GM12878 (cell line): ENCODE measurements around the gene KLHL3. TPM values are rescaled to one million over a fixed set of nuclear protein-coding genes. Genes with fewer than 3 reads are reported as not detected.

Experiments
- ATAC-seq: fragments of 200-7000 bp; cut with Tn5 transposase; 3 replicates; pipeline ENCODE4 v1.9.1; 2020; ENCODE audit warnings: mild to moderate bottlenecking, moderate library complexity
- BruUV-seq: library from RNA; stranded (reverse); fragments of 400-500 nt; replicated peaks from 2 replicates; lab custom pipeline; 2021; lab: Mats Ljungman, UMichigan
- CTCF ChIA-PET: fragments of 300-600 bp; sonication (Branson Sonifier 250); formaldehyde crosslinking; extraction: SDS; loops from one replicate; lab custom pipeline; 2021; ENCODE audit warnings: inconsistent platforms; lab: Yijun Ruan, JAX
- POLR2A ChIA-PET: fragments of 350-600 bp; formaldehyde crosslinking; extraction: SDS; loops from one replicate; lab custom pipeline; 2021; ENCODE audit warnings: inconsistent platforms; lab: Charles Lee
- RAD21 ChIA-PET: fragments of 300-600 bp; sonication (Branson Sonifier 250); formaldehyde crosslinking; loops from one replicate; lab custom pipeline; 2023; ENCODE audit warnings: antibody characterized with exemption; ENCODE audit not compliant: unreplicated experiment; lab: Charles Lee
- SMC1A ChIA-PET: fragments of 300-600 bp; sonication (Branson Sonifier 250); formaldehyde crosslinking; loops from one replicate; lab custom pipeline; 2023; ENCODE audit not compliant: unreplicated experiment, uncharacterized antibody; lab: Charles Lee
- DNase-seq: peaks from one replicate; pipeline ENCODE4 v3.0.0-alpha.2; 2011; ENCODE audit warnings: low read depth, low spot score
- FAIRE-seq: peaks from 3 replicates; lab custom pipeline; 2011; peaks lifted over from hg19 to GRCh38; lab: Jason Lieb, UNC
- H2AFZ ChIP-seq: 2 replicates; pipeline ENCODE4 v1.6.0; 2011; ENCODE audit warnings: low read depth, low read length, control low read depth; ENCODE audit not compliant: control insufficient read depth
- H3K27ac ChIP-seq: 2 replicates; pipeline ENCODE4 v1.5.1; 2011; ENCODE audit warnings: control low read depth; ENCODE audit not compliant: control insufficient read depth, insufficient read depth
- H3K27me3 ChIP-seq, 2 experiments: replicated peaks in 1 of 2; 2 replicates each; pipeline versions ENCODE4 v1.6.0 to v1.6.1; 2011; ENCODE audit warnings: low read length in 1 of 2; ENCODE audit not compliant: control insufficient read depth in 2 of 2, insufficient read depth in 2 of 2
- H3K36me3 ChIP-seq, 2 experiments: 2 replicates each; pipeline ENCODE4 v1.5.1; 2011; ENCODE audit warnings: low read length in 1 of 2; ENCODE audit not compliant: control insufficient read depth in 2 of 2, insufficient read depth in 2 of 2
- H3K4me1 ChIP-seq: 2 replicates; pipeline ENCODE4 v1.6.1; 2011; ENCODE audit warnings: mild to moderate bottlenecking, low read length, moderate library complexity, mixed read lengths; ENCODE audit not compliant: control insufficient read depth, insufficient read depth
- H3K4me2 ChIP-seq: 2 replicates; pipeline ENCODE4 v1.6.0; 2011; ENCODE audit warnings: control low read depth; ENCODE audit not compliant: control insufficient read depth, insufficient read depth
- H3K4me3 ChIP-seq: fragments of 200-600 bp; sonication (generic); 2 replicates; pipeline ENCODE4 v1.5.1; 2016
- H3K79me2 ChIP-seq: 2 replicates; pipeline ENCODE4 v1.6.0; 2011; ENCODE audit warnings: low read length; ENCODE audit not compliant: control insufficient read depth, insufficient read depth
- H3K9ac ChIP-seq: 2 replicates; pipeline ENCODE4 v1.8.0; 2011; ENCODE audit warnings: low read length, control low read depth, mixed read lengths; ENCODE audit not compliant: control insufficient read depth, insufficient read depth
- H3K9me3 ChIP-seq: replicated peaks from 3 replicates; pipeline ENCODE4 v1.5.1; 2011; ENCODE audit warnings: mild to moderate bottlenecking, low read length; ENCODE audit not compliant: control insufficient read depth, insufficient read depth
- H4K20me1 ChIP-seq: 2 replicates; pipeline ENCODE4 v1.6.0; 2011; ENCODE audit not compliant: control insufficient read depth, insufficient read depth
- ATF7 ChIP-seq: fragments of 450-650 bp; IDR thresholded peaks from 2 replicates; pipeline ENCODE4 v1.6.1; 2016; ENCODE audit warnings: low read depth, mild to moderate bottlenecking
- BACH1 ChIP-seq: fragments of 450-650 bp; IDR thresholded peaks from 2 replicates; pipeline ENCODE4 v1.6.1; 2017; ENCODE audit warnings: mild to moderate bottlenecking, borderline replicate concordance
- FOXM1 ChIP-seq: IDR thresholded peaks from 2 replicates; pipeline ENCODE4 v1.6.1; 2012; ENCODE audit warnings: low read depth, mild to moderate bottlenecking, inconsistent platforms, low read length, moderate library complexity
- JUNB ChIP-seq: IDR thresholded peaks from 2 replicates; pipeline ENCODE4 v1.6.1; 2016; ENCODE audit warnings: antibody characterized with exemption, mild to moderate bottlenecking
- MTA3 ChIP-seq: IDR thresholded peaks from 2 replicates; pipeline ENCODE4 v1.6.1; 2012; ENCODE audit warnings: low read length, inconsistent platforms, borderline replicate concordance
- NR2F1 ChIP-seq: fragments of 450-650 bp; conservative IDR thresholded peaks from 2 replicates; pipeline ENCODE4 v1.6.1; 2017; ENCODE audit warnings: mild to moderate bottlenecking
- RB1 ChIP-seq: fragments of 450-650 bp; formaldehyde crosslinking; IDR thresholded peaks from 2 replicates; pipeline ENCODE4 v1.6.1; 2017; ENCODE audit warnings: mild to moderate bottlenecking, borderline replicate concordance
- SMARCA5 ChIP-seq: fragments of 450-650 bp; IDR thresholded peaks from 2 replicates; pipeline ENCODE4 v1.6.1; 2017; ENCODE audit warnings: mild to moderate bottlenecking
- SP1 ChIP-seq: IDR thresholded peaks from one replicate; pipeline ENCODE4 v1.6.1; 2011; ENCODE audit warnings: low read depth, low read length
- ZZZ3 ChIP-seq: IDR thresholded peaks from 2 replicates; pipeline ENCODE4 v1.6.1; 2011; ENCODE audit warnings: low read depth; ENCODE audit not compliant: control insufficient read depth, insufficient read length
- WGBS: methylation state at CpG from one replicate; pipeline ENCODE4 v1.1.6; 2016; ENCODE audit warnings: low lambda C conversion rate; ENCODE audit not compliant: insufficient replicate concordance, insufficient coverage; ENCODE audit errors: missing lambda C conversion rate; 5-methylcytosine and 5-hydroxymethylcytosine counted together
- in situ Hi-C: fragments of 300-500 bp; cut with MboI; formaldehyde crosslinking; loops from 9 replicates; pipeline ENCODE4 v1.14.3; 2018; ENCODE audit warnings: mixed read lengths
- intact Hi-C: fragments of 100-400 bp; cut with micrococcal nuclease; formaldehyde crosslinking; loops from one replicate; pipeline ENCODE4 v1.14.2; 2022; ENCODE audit not compliant: unreplicated experiment
- polyA plus RNA-seq, 11 experiments: library from polyadenylated mRNA; depleted of rRNA in 4 of 11; unstranded in 6 of 11; stranded (reverse) in 5 of 11; fragments of >200 nt; fragmentation: Nextera tagmentation in 4 of 11; fragmentation: Illumina TruSeq in 1 of 11; extraction: Ambion mirVana in 4 of 11; extraction: Trizol in 1 of 11; gene quantifications; 1 replicate in 1 of 11; 2 replicates in 10 of 11; pipeline versions ENCODE4 v1.2.1 to v1.2.3, GENCODE V29; 2011 to 2016; ENCODE audit warnings: inconsistent platforms in 2 of 11, missing spikeins in 2 of 11, low read depth in 1 of 11
- total RNA-seq, 4 experiments: library from RNA; depleted of rRNA in 3 of 4; stranded (reverse); fragments of >200 nt in 3 of 4; fragmentation: Illumina TruSeq in 1 of 4; extraction: Trizol in 1 of 4; gene quantifications; 2 replicates each; pipeline versions ENCODE4 v1.2.1 to v1.2.3, GENCODE V29; 2013 to 2021
- TF ChIP-seq, protein P1 (sequence below): fragments of 450-650 bp; IDR thresholded peaks from 2 replicates; pipeline ENCODE4 v1.6.1; 2016; ENCODE audit warnings: mild to moderate bottlenecking, moderate library complexity, borderline replicate concordance
- TF ChIP-seq, protein P2 (sequence below): fragments of 150-350 bp; IDR thresholded peaks from 2 replicates; pipeline ENCODE4 v1.6.1; 2016; ENCODE audit warnings: low read depth, low read length
- TF ChIP-seq, protein P3 (sequence below): fragments of 450-650 bp; IDR thresholded peaks from 2 replicates; pipeline ENCODE4 v1.6.1; 2018; ENCODE audit warnings: mild to moderate bottlenecking, low read depth, moderate library complexity; ENCODE audit not compliant: partially characterized antibody
- TF ChIP-seq, protein P4 (sequence below): fragments of 450-650 bp; IDR thresholded peaks from 2 replicates; pipeline ENCODE4 v1.6.1; 2014; ENCODE audit warnings: mild to moderate bottlenecking

KLHL3 gene
- total and polyA plus RNA-seq, 10 of the 15 experiments (the other 5 are each of a cell fraction or from before 2014, with no cell fraction given): 1.7 to 11.7 (median 5.6) TPM

DNA sequence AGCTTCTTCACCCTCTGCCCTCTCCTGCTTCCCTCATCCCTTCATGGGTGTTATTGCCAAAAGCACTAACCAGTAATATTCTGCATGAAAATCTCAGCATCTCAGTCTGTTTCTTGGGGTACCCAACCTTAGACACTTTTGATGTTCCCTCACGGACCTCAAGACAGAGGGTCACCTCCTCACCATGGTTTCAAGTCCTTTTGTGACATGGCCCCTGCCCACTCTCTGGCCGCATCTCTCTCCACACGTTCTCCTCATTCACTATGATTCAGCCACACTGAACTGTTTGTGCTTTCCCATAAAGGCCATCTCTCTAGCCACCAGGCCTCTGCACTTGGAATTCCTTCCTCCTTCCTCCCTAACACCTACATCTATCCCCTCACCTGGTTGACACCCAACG lies 125.3 kb downstream of the KLHL3 start:
- Histone ChIP-seq H3K79me2 (no peaks in the 10 kb centered on the region), H3K36me3 (no peaks in the 10 kb centered on the region), H3K4me1 (no peaks in the 10 kb centered on the region), H3K4me2 (no peak overlapping the region), H3K9me3 (no peaks in the 10 kb centered on the region), H3K27me3 (peaks cover 1 to 3% of the 10 kb centered on the region in 2 experiments; a peak in 2 of 4 replicates), H3K9ac (no peak overlapping the region), H4K20me1 (no peaks in the 10 kb centered on the region), H3K27ac (no peak overlapping the region), H3K4me3 (no peak overlapping the region), H2AFZ (no peak overlapping the region)
- ChIA-PET RAD21 (no interaction called here), SMC1A (no interaction called here), POLR2A (no interaction called here), CTCF (no interaction called here)
- no peak for ATAC-seq
- DNase-seq: no peak
- intact Hi-C loops: no loop called here
- FAIRE-seq: no peak
- no TSS peak for BruUV-seq
- in situ Hi-C loops: no loop called here
- 32% methylated on average over 4 of the region's 4 CpGs for WGBS
- TF ChIP-seq RB1 (no peak), SMARCA5 (no peak), BACH1 (no peak), MTA3 (no peak), ATF7 (no peak), NR2F1 (no peak), FOXM1 (no peak), JUNB (no peak), ZZZ3 (no peak), SP1 (no peak)
- TF ChIP-seq, protein P1, sequence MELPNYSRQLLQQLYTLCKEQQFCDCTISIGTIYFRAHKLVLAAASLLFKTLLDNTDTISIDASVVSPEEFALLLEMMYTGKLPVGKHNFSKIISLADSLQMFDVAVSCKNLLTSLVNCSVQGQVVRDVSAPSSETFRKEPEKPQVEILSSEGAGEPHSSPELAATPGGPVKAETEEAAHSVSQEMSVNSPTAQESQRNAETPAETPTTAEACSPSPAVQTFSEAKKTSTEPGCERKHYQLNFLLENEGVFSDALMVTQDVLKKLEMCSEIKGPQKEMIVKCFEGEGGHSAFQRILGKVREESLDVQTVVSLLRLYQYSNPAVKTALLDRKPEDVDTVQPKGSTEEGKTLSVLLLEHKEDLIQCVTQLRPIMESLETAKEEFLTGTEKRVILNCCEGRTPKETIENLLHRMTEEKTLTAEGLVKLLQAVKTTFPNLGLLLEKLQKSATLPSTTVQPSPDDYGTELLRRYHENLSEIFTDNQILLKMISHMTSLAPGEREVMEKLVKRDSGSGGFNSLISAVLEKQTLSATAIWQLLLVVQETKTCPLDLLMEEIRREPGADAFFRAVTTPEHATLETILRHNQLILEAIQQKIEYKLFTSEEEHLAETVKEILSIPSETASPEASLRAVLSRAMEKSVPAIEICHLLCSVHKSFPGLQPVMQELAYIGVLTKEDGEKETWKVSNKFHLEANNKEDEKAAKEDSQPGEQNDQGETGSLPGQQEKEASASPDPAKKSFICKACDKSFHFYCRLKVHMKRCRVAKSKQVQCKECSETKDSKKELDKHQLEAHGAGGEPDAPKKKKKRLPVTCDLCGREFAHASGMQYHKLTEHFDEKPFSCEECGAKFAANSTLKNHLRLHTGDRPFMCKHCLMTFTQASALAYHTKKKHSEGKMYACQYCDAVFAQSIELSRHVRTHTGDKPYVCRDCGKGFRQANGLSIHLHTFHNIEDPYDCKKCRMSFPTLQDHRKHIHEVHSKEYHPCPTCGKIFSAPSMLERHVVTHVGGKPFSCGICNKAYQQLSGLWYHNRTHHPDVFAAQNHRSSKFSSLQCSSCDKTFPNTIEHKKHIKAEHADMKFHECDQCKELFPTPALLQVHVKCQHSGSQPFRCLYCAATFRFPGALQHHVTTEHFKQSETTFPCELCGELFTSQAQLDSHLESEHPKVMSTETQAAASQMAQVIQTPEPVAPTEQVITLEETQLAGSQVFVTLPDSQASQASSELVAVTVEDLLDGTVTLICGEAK: no peak
- TF ChIP-seq, protein P2, sequence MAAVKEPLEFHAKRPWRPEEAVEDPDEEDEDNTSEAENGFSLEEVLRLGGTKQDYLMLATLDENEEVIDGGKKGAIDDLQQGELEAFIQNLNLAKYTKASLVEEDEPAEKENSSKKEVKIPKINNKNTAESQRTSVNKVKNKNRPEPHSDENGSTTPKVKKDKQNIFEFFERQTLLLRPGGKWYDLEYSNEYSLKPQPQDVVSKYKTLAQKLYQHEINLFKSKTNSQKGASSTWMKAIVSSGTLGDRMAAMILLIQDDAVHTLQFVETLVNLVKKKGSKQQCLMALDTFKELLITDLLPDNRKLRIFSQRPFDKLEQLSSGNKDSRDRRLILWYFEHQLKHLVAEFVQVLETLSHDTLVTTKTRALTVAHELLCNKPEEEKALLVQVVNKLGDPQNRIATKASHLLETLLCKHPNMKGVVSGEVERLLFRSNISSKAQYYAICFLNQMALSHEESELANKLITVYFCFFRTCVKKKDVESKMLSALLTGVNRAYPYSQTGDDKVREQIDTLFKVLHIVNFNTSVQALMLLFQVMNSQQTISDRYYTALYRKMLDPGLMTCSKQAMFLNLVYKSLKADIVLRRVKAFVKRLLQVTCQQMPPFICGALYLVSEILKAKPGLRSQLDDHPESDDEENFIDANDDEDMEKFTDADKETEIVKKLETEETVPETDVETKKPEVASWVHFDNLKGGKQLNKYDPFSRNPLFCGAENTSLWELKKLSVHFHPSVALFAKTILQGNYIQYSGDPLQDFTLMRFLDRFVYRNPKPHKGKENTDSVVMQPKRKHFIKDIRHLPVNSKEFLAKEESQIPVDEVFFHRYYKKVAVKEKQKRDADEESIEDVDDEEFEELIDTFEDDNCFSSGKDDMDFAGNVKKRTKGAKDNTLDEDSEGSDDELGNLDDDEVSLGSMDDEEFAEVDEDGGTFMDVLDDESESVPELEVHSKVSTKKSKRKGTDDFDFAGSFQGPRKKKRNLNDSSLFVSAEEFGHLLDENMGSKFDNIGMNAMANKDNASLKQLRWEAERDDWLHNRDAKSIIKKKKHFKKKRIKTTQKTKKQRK: no peak
- TF ChIP-seq, protein P3, sequence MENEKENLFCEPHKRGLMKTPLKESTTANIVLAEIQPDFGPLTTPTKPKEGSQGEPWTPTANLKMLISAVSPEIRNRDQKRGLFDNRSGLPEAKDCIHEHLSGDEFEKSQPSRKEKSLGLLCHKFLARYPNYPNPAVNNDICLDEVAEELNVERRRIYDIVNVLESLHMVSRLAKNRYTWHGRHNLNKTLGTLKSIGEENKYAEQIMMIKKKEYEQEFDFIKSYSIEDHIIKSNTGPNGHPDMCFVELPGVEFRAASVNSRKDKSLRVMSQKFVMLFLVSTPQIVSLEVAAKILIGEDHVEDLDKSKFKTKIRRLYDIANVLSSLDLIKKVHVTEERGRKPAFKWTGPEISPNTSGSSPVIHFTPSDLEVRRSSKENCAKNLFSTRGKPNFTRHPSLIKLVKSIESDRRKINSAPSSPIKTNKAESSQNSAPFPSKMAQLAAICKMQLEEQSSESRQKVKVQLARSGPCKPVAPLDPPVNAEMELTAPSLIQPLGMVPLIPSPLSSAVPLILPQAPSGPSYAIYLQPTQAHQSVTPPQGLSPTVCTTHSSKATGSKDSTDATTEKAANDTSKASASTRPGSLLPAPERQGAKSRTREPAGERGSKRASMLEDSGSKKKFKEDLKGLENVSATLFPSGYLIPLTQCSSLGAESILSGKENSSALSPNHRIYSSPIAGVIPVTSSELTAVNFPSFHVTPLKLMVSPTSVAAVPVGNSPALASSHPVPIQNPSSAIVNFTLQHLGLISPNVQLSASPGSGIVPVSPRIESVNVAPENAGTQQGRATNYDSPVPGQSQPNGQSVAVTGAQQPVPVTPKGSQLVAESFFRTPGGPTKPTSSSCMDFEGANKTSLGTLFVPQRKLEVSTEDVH: no peak
- TF ChIP-seq, protein P4, sequence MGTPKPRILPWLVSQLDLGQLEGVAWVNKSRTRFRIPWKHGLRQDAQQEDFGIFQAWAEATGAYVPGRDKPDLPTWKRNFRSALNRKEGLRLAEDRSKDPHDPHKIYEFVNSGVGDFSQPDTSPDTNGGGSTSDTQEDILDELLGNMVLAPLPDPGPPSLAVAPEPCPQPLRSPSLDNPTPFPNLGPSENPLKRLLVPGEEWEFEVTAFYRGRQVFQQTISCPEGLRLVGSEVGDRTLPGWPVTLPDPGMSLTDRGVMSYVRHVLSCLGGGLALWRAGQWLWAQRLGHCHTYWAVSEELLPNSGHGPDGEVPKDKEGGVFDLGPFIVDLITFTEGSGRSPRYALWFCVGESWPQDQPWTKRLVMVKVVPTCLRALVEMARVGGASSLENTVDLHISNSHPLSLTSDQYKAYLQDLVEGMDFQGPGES: no peak
